HEK293T (cell line): ENCODE measurements around the gene SSH2.

ENCODE experiments used
- BHLHE40 ChIP-seq: fragments of 450-650 bp; IDR thresholded peaks from 2 replicates; pipeline ENCODE4 v1.6.1; 2016; ENCODE audit warnings: mild to moderate bottlenecking, moderate library complexity, borderline replicate concordance
- CTBP1 ChIP-seq: fragments of 450-650 bp; IDR thresholded peaks from 2 replicates; pipeline ENCODE4 v1.6.1; 2016; ENCODE audit warnings: borderline replicate concordance
- FOXA1 ChIP-seq: fragments of 450-650 bp; IDR thresholded peaks from 2 replicates; pipeline ENCODE4 v1.6.1; 2016; ENCODE audit warnings: mild to moderate bottlenecking
- FOXK2 ChIP-seq: fragments of 450-650 bp; IDR thresholded peaks from 2 replicates; pipeline ENCODE4 v1.6.1; 2016; ENCODE audit warnings: mild to moderate bottlenecking
- FOXM1 ChIP-seq: fragments of 450-650 bp; IDR thresholded peaks from 2 replicates; pipeline ENCODE4 v1.6.1; 2017; ENCODE audit warnings: mild to moderate bottlenecking, borderline replicate concordance
- HDGF ChIP-seq: fragments of 450-650 bp; IDR thresholded peaks from 2 replicates; pipeline ENCODE4 v1.6.1; 2017; ENCODE audit warnings: antibody characterized with exemption, borderline replicate concordance
- L3MBTL2 ChIP-seq: fragments of 450-650 bp; conservative IDR thresholded peaks from 2 replicates; pipeline ENCODE4 v1.6.1; 2016; ENCODE audit warnings: mild to moderate bottlenecking
- LEF1 ChIP-seq: fragments of 450-650 bp; IDR thresholded peaks from 2 replicates; pipeline ENCODE4 v1.6.1; 2017; ENCODE audit warnings: mild to moderate bottlenecking, borderline replicate concordance
- NFRKB ChIP-seq: fragments of 450-650 bp; IDR thresholded peaks from 2 replicates; pipeline ENCODE4 v1.6.1; 2016; ENCODE audit warnings: mild to moderate bottlenecking, moderate library complexity
- SP1 ChIP-seq: fragments of 450-650 bp; IDR thresholded peaks from 2 replicates; pipeline ENCODE4 v1.6.1; 2017
- SUZ12 ChIP-seq: fragments of 450-650 bp; IDR thresholded peaks from 2 replicates; pipeline ENCODE4 v1.6.1; 2016; ENCODE audit warnings: mild to moderate bottlenecking
- TARDBP ChIP-seq: fragments of 450-650 bp; IDR thresholded peaks from 2 replicates; pipeline ENCODE4 v1.6.1; 2016
- ZNF384 ChIP-seq: fragments of 450-650 bp; IDR thresholded peaks from 2 replicates; pipeline ENCODE4 v1.6.1; 2016

DNA sequence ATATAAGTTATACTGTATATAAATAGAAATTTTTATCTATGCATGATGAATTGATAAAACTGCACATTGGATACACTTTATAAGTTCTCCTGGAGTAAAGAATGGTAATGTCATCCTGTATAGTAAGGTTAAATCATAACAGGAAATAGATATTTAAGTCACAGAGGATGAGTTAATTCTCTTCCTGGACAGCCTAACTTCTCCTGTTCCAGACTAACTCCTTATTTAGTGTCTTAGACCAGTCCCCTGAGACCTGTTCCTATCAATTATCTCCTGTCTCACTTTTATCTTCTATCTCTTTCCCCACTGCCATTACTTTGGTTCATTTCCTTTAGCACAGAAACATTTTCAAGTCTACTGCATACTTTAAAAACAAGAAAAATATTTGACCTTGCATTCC, 46.5 kb downstream of the SSH2 start:
- TF ChIP-seq BHLHE40 = no peak
- no peak for TF ChIP-seq ZNF384
- no peak for TF ChIP-seq SP1
- no peak for TF ChIP-seq TARDBP
- TF ChIP-seq FOXA1 = no peak
- TF ChIP-seq FOXK2 = no peak
- TF ChIP-seq L3MBTL2 = no peak
- TF ChIP-seq SUZ12 = no peak
- no peak for TF ChIP-seq FOXM1
- no peak for TF ChIP-seq LEF1
- no peak for TF ChIP-seq HDGF
- no peak for TF ChIP-seq CTBP1
- TF ChIP-seq NFRKB = no peak
